Islet of Langerhans (tissue), 1 donor: ENCODE measurements around the gene KIF26B.
"Not testable (repeated sequence)": the region's sequence is repeated elsewhere in the genome, so short reads cannot be mapped to it uniquely, and the experiment has no call there.

Source experiments
- FAIRE-seq: peaks from one replicate; lab custom pipeline; 2011; peaks lifted over from hg19 to GRCh38; lab: Jason Lieb, UNC

The KIF26B gene

DNA sequence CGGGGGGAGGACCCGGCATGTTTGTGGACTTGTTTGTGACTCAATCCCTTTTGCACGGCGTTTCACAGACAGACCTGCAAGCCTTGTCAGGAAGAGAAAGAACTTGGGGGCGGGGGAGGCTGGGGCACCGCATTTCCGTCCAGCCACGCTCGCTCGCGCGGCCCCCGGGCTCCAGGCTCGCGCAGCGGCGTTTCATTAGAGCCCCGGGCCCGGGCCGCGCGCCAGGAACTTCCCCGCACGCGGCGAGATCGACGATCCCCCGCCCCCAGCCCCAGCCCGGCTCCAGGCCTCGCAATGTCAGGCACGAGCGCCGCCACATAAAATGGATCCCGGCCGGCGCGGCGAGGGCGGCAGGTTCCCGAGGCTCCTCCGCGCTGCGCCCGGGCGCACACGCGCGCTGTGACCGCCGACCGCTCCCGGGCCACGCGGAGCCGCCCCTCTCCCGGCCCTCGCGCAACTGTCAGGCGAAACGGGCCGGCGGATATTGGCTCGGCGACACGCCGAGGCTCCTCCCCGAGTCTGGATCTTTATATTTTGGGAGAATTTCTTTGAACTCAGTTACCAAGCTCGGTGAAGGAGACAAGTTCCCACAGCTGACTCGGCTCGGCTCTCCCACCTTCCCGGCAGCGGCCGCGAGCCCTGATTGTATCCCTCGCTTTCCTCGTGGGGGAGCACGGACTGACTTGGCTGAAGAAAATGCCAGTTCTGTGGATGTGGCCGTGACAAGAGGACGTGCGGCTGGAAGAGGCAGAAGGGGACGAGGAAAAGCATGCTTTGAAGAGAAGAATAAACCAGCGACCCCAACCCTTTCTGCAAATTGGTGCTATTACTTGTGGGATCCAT, at the start of gene KIF26B:
Gene KIF26B (plus strand): TSS at position 557 of the 843 bp plus-strand sequence. CDS start 440 bp downstream, outside the sequence.
- FAIRE-seq, result no peak

DNA sequence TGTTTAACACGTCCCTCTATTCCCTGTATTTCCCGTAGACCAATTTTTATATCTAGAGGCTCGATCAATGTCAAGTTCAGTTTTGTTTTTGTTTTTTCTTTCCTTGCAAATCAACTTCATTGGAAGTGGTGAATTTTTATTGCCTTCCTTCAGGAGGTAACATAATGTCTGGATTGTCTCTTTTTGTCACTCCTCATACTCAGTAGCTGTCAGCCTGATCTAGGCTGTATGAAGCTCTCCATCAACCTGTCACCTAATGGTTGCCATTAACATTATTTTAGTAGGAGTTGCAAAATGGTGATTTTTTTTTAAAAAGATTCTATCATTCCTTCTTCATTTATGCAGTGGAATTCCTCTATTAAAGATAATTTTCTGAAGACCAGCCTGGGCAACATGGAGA, 49.7 kb upstream of the KIF26B start:
- no peak for FAIRE-seq

DNA sequence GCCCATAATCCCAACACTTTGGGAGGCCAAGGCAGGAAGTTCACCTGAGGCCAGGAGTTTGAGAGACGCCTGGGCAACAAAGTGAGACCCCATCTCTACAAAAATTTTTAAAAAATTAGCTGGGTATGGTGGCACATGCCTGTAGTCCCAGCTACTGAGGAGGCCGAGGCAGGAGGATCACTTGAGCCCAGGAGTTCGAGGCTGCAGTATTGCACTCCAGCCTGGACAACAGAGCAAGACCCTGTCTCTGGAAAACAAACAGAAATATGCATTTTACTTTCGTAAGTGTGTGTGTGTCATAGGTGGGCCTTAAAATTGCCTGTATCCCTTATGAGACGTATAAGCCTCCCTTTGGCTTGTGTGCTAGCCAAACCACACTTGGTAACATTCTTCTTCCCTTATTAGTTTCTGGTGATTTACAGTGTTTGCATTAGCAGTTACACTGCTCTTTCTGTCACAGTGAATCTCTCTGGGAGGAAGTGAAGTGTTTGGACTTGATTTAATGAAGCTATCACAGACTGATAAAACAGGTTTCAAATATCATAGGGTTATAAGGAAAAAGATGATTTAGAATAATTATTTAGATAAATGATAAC, 48.9 kb upstream of the KIF26B start:
- FAIRE-seq, result no peak

DNA sequence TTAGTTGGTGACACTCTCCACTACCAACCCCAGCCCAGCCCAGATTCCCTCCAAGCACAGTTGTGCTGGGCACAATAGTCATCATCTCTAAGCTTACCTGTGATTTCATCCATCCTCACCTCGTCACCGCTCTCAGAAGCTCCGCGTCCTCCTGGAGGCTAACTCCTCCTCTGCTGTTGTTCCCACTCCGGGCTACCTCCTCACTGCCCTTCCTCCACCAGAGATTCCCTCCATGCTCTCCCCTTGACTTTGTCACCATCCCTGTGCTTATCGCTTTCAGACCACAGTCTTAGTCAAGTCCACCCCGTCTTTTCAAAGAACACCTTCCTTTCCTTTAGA, 47.0 kb upstream of the KIF26B start:
- no peak for FAIRE-seq

DNA sequence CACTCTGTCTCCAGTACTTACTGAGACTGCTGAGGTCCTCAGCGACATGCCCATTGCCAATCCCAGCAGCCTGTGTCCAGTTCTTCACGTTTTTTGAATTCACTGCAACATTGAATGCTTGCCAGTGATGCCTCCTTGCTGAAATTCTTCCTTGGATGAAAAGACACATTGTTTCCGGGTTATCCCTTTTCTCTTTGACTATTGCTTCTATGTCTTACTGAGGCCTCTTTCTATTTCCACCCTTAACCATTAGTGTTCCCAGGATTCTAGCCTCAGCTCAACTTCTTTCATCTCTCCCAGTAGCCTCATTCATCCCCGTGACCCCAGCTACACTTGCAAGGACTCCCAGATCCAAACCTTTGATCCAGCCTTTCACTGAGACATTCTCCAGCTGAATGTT, 46.5 kb upstream of the KIF26B start:
- FAIRE-seq, result no peak

DNA sequence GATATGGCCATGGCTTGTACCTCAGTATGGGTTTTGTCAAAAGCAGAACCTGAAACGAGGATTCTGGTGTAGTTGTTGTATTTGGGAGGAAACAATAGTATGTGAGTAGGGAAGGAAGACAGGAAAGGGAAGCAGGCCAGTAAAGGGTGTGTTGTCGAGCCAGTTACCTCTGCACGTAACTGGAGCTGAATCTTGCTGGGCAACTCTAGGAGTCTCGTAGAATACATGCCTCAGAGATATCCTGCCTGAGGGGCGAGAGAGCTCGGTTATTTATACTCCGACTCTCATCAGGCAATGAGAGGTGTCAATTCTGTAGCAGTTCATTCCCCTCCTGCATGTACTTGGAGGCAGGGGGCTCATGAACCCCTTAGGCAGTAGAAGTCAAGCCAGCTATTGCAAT, 45.9 kb upstream of the KIF26B start:
- FAIRE-seq, result no peak

DNA sequence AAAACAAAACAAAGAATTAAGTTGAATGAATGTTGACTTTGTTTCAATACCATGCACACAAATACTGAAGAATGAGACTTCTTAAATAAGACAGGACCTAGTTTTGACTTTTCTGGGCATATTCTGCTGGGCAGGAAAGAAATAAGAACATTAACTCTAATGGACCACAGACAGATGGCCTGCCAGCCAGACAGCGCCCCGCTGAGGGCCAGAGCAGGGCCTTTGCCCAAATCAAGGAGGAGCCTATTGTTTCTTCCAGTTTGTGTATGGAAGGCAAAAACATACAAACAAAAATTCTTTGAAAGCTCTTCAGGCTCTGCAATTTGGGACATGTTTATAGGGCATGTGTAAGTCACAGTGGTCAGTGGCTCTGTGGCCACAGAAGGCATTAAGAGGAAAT, 44.4 kb upstream of the KIF26B start:
- FAIRE-seq, result no peak

DNA sequence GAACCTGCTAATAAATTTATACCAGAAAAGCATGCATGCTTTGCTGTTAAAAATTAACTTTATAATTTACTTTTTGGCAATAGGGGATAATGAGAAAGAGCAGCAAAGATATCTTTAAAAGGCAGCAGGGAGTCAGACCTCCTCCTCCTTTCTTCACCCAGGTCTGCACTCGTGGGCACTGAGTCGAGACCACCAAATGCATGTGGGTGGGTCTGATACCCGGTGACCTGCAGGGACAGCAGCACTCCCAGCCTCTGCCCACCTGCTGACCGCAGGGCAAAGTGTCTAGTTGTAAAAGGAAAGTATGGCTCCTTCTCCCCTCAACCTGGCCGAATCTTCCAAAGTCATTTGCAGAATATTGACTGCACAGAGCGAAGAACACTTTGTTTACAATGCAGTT, 43.7 kb upstream of the KIF26B start:
- FAIRE-seq, result no peak

DNA sequence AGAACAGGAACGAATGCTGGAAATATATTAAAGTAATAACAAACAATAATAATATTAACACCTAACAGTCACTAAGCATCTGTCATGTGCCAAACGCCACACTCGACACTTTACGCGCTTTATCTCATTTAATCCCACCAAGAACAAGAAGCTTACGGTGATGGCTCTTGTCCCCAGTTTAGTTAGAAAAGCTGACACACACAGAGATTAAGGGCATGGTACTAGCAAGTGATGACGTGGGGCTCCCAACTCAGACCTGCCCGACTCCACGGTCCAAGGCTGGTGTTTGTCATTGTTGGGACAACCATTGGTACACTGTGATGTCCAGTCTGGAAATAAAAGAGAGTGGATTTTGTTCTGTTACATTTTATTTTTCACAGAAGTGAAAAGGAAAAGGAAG, 41.1 kb upstream of the KIF26B start:
- no peak for FAIRE-seq

DNA sequence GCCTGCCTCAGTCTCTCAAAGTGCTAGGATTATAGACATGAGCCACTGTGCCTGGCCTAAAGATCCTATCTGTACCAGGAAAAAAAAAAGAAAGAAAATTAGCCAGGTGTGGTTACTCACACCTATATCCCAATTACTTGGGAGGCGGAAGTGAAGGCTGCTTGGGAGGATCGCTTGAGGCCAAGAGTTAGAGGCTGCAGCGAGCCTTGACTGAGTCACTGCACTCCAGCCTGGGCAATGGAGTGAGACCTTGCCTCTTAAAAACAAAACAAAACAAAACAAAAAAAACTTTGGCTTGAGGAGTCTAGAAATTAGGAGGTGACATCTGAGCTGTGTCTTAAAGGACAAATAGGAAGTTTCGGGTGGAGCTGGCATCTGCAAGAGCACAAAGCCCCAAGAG, 38.7 kb upstream of the KIF26B start:
- FAIRE-seq, result no peak

DNA sequence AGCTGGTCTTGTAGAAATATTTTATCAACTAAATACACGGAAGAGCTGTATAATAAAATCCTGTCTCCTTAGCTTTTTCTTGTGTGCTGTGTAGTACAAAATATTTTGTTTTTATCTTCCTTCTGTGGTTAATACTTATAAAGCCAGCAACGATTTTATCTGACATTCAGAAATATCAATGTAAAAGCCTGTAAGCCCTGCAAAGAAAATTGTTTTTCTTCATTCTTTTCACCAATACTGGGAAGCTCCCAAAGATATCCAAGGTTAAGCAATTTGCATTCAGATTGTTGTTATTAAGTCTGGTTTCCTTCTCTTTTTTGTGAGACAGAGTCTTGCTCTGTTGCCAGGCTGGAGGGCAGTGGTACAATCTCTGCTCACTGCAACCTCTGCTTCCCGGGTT, 38.0 kb upstream of the KIF26B start:
- no peak for FAIRE-seq

DNA sequence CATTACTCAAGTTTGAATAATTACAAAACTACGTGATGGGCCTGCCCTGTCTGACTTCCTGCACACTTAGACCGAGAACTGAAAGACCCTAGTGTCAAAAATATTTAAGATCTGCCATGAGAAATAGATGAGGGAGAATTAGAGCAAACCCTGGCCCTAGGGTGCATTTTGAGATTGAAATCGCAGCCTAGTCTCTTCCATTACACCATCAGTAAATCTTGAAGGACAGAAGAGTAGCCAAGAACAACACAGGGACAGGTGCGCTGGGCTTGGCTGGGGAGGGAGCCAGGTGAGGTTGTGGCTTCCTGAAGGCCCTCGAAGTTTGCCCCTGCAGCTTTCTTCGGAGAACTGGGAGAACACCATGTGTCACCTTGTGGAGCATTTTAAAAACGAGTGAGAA, 36.7 kb upstream of the KIF26B start:
- FAIRE-seq, result no peak

DNA sequence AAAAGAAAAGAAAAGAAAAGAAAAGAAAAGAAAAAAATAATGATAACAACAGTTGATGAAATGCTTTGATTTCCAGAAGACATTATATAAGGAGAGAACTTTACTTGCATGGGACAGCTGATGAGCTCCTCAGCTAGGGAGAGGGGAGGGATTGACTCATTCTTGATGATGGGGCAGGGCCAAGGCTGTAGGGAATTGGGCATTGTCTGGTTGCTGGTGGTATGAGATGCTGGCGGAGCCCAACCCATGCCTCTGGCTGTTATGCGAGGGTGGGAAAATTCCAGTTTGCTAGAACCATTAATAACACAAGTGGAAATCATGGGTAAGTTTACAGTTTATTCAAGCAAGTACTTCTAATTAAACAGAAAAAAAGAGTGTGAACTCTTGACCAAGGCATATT, 36.0 kb upstream of the KIF26B start:
- FAIRE-seq, result no peak

DNA sequence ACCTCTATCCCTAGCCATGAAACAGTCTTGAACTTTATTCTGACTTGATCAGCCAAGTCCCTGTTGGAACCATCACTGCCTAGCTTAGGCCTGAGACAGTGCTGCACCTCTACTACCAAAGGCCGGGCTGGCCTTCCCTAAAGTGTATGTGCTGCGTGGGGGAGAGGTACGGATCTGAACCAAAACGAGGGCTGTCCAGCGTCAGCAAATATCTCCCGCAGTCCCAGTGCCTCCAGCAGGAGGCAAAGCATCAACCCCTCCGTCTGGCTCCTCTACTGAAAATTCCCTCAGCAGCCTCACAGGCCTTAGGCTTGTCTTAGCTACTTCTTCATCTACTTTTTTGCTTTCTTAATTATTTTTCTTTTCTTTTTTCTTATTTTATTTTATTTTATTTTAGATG, 33.3 kb upstream of the KIF26B start:
- FAIRE-seq, result no peak

DNA sequence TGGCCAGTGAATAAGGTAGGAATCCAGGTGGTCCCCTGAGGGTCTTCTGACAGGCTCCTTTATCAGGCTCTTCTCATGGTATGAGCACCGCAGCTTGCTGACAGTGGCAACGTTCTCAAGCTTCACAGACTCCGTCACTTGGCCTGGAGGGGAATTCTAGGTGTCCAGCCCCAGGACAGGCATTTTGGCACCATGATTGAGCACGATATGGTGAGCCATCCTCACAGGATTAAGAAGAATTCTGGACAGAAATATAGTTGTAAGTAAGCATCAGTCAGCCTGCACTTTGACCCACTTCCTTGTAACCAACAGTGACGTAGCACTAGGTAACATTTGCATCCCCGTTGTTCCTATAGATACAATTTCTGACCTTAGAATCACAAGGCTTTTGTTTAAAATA, 30.5 kb upstream of the KIF26B start:
- no peak for FAIRE-seq

DNA sequence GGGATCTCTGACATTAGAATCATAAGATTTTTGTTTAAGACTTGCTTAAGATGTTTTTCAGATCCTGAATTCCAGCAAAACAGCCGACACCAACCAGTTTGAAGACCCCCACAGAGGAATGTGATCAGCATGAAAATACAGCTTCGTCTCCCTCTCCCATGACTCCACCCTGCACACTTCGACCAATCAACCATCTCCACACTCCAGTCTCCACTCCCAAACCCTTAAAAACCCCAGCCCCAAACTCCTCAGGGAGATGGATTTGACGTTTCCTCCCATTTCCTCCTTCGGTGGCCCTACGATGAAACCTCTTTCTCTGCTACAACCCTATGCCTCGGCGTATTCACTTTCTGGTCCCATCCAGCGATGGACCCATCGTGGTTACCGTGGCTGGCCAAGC, 30.1 kb upstream of the KIF26B start:
- FAIRE-seq, result no peak

DNA sequence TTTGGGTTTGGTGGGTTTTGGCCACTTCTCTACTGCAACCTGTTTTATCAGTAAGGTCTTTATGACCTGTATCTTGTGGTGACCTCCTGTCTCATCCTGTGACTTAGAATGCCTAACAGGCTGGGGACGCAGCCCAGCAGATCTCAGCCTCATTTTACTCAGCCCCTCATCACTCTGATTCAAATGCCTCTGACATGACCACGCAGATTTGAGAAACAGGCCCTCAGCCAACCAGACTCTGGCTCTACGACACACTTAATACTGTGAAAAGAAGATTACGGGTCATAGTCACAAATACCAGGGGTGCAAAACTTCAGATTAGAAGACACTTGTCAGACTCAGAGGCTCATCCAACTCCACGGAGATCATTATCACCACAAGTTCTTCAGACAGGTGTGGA, 28.3 kb upstream of the KIF26B start:
- no peak for FAIRE-seq

DNA sequence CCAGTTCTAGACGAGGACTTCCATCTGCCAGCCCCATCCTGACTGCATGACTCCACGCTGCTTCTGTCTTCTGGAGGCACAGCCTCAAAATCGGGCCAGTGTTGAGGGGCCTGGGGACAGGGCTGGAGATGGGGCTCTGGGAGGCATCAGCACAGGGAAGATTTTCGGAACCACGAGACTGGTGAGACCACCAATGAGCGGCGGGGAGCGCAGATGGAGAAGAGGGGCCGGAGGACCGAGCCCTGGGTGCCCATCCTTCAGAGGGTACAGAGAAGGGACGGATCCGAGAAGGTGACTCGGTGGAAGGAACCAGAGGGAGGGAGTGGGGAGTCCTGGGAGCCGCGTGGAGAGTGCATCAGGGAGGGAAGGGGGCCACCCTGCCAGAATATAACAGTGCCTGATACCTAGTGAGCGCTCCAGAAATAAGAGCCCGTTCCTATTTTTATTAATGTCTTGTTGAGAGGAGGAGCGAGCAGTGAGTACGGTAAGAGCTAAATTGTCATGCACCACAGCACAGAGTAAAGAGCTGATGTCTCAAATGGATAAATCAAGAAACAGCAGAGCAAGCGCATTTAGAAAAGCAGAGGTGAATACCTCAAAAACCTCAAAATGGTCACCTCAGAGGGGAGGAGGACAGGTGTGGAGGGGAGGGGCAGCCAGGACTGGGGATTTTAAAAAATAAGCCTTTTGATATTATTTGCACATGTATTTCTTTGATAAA, 26.2 kb upstream of the KIF26B start:
- FAIRE-seq, result no peak

DNA sequence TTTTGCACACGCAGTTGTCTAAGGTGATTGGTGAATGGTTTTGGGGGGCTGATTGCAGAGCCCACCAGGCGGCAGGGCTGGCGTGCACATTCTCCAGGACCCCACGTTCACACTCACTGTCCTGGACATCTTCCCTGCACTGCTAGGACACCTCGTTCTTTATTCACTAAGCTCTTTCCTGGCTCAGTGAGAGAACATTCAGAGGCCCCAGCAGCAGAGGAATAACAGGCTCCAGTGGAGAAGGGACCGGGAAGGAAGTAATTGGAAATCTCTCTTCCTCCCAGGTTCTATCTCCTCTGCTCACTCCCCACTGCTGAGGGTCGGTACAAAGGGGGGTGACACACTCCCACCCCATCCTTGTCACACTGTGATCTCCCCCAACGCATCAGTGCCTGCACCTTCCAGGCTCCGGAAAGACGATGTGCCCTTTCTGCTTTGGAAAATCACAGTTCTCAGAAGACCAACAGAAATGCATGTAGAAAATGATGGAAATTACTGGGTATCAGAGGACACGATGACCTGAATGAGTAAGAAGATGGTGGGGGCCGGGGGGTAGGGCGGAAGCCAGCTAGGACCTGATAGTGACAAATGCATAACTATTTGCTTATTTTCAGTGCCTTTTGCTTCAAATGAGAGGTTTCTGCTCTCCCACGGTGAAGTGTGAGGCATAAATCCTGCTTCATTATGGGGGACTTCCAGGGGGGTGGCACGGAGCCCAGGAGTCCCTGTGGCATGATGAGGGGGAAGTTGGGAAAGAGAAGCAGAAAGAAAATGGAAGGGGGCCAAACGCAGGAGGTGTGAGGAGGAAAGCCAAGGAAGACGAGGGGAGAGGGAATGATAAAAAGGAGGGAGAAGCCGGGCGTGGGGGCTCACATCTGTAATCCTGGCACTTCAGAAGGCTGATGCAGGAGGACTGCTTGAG, 25.2 kb upstream of the KIF26B start:
- FAIRE-seq, result no peak

DNA sequence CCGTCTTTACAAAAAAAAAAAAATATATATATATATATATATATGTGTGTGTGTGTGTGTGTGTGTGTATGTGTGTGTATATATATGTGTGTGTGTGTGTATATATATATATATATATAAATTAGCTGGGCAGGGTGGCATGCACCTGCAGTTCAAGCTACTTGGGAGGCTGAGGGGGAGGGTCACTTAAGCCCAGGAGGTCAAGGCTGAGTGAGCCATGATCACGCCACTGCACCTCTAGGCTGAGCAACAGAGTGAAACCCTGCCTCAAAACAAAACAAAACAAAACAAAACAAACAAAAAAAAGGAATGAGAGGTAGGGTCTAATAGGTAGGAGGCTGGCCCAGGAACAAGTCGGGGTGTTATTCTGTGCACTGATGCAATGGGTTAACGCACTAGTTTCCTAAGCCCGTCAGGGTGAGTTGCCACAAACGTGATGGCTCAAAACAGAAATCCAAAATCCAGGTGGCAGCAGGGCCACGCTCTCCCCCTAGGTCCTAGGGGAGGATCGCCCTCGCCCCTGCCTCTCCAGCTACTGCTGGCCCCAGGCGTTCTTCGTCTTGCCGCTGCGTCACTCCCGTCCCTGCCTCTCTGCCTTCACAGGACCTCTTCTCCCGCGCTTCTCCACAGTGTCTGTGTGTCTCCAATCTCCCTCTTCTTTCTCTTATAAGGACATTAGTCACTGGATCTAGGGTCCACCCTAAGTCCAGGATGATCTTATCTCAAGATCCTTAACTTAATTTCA, 24.3 kb upstream of the KIF26B start:
- not testable (repeated sequence) for FAIRE-seq

DNA sequence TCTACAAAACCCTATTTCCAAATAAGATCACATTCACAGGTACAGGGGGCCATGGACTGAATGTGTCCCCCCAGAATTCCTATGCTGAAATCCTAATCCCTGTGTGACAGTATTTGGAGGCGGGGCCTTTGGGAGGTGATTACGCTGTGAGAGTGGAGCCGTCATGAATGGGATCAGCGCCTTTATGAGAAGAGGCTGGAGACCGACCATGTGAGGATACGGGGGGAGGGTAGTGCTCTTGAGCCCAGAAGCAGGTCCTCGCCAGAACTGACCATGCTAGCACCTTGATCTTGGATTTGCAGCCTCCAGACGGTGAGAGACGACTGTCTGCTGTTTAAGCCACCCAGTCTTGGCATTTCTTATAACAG, 23.8 kb upstream of the KIF26B start:
- no peak for FAIRE-seq

DNA sequence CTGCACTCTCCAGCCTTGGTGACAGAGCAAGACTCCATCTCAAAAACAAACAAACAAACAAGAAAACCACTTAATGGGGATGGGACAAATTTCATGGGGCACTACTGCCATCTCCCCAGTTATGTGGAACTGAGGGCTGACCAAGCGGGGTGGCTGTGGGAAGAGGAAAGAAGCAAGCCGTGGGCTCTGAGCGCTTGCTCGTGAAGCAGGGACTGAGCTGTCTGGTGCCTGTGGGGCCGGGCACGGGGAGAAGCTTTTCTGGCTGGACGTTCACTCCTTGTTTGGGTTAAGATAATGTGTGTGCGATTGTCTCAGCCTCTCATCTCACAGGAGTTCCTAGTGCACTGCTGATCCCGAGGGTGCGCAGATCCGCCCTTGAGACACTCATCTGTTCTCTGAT, 22.0 kb upstream of the KIF26B start:
- FAIRE-seq, result no peak
